Left lung (tissue), 10 donors: Measurements from ENCODE around the gene CCNG1. TPM values are rescaled to one million over a fixed set of nuclear protein-coding genes. Genes with fewer than 3 reads are reported as not detected.

ENCODE experiments used
- ATAC-seq: fragments of 200-7000 bp; cut with Tn5 transposase; one replicate; pipeline ENCODE4 v1.9.1; 2020; ENCODE audit warnings: moderate library complexity
- DNase-seq, 4 donors: peaks; one replicate each; pipeline ENCODE4 v3.0.0-alpha.2; 2013 to 2020
- H3K27ac ChIP-seq, 2 donors: fragments of 200-600 bp; sonication (generic) in 1 of 2; one replicate each; pipeline versions ENCODE4 v1.5.0 to v1.8.0; 2020 to 2021
- H3K27me3 ChIP-seq, 2 donors: fragments of 200-600 bp; sonication (generic) in 1 of 2; one replicate each; pipeline versions ENCODE4 v1.5.0 to v1.8.0; 2020 to 2021
- H3K36me3 ChIP-seq, 2 donors: fragments of 200-600 bp; sonication (generic) in 1 of 2; one replicate each; pipeline versions ENCODE4 v1.5.0 to v1.8.0; 2020 to 2021
- H3K4me1 ChIP-seq, 2 donors: fragments of 200-600 bp; one replicate each; pipeline ENCODE4 v1.8.0; 2021
- H3K4me3 ChIP-seq, 2 donors: fragments of 200-600 bp; sonication (generic) in 1 of 2; one replicate each; pipeline versions ENCODE4 v1.5.0 to v1.8.0; 2020 to 2021; ENCODE audit warnings: mild to moderate bottlenecking in 1 of 2
- H3K9me3 ChIP-seq, 2 donors: fragments of 200-600 bp; sonication (generic) in 1 of 2; one replicate each; pipeline versions ENCODE4 v1.5.0 to v1.8.0; 2020 to 2021
- CTCF ChIP-seq, 2 donors: fragments of 200-600 bp; sonication (generic) in 1 of 2; IDR thresholded peaks; one replicate each; pipeline versions ENCODE4 v1.5.0 to v1.8.0; 2021; ENCODE audit warnings: antibody characterized with exemption in 2 of 2
- intact Hi-C, 2 donors: fragments of 100-400 bp; cut with DNase I; formaldehyde crosslinking; loops; one replicate each; pipeline versions ENCODE4 v1.11.2 to v1.14.2; 2022
- polyA plus RNA-seq, 6 donors: library from polyadenylated mRNA; unstranded; fragments of 120-200 nt; gene quantifications; one replicate each; pipeline ENCODE4 v1.2.1, GENCODE V29; 2013; ENCODE audit not compliant: insufficient read length in 6 of 6
- total RNA-seq, 2 donors: library from RNA; stranded (reverse); fragmentation: NEBNext Ultra II Directional; extraction: Animal tissue kit (Norgen Biotek cat#: 25700); gene quantifications; one replicate each; pipeline ENCODE4 v1.2.1, GENCODE V29; 2021
- donor health status: DM: no; HTN: yes; CAD: no.
- donor health status: DM: no; HTN: no; CAD: no.

The CCNG1 gene
- total and polyA plus RNA-seq, 8 donors = 76.0 to 173 (median 145) TPM

- intact Hi-C loops = no loop called here
- no peak overlapping the region for H3K27ac ChIP-seq
- TF ChIP-seq CTCF (IDR thresholded peaks at IDR 0.05) = no peak
- H3K4me3 ChIP-seq = no peak overlapping the region
- ATAC-seq = no peak
- no peak for DNase-seq
- no peaks in the 10 kb centered on the region for H3K9me3 ChIP-seq
- no peaks in the 10 kb centered on the region for H3K4me1 ChIP-seq
- no peaks in the 10 kb centered on the region for H3K27me3 ChIP-seq
- peaks cover 0 to 4% of the 10 kb centered on the region in 2 donors for H3K36me3 ChIP-seq
These were observed 41.5 kb downstream of the CCNG1 start for GRCh38 chr5:163478982-163479271.

GRCh38 chr5:163489055-163489744 is 51.8 kb downstream of the CCNG1 start:
- no peak overlapping the region for H3K4me3 ChIP-seq
- H3K9me3 ChIP-seq = no peaks in the 10 kb centered on the region
- no peaks in the 10 kb centered on the region for H3K36me3 ChIP-seq
- ATAC-seq (no peak), DNase-seq (no peak)
- H3K27ac ChIP-seq = no peak overlapping the region
- intact Hi-C loops = no loop called here
- no peaks in the 10 kb centered on the region for H3K27me3 ChIP-seq
- H3K4me1 ChIP-seq = no peaks in the 10 kb centered on the region
- TF ChIP-seq CTCF (IDR thresholded peaks at IDR 0.05) = no peak

GRCh38 chr5:163489745-163490075 is 52.3 kb downstream of the CCNG1 start:
- no peak for ATAC-seq
- no peak for DNase-seq
- intact Hi-C loops = no loop called here

More at GRCh38 chr5:163489745-163490075, 52.3 kb downstream of the CCNG1 start:
- H3K9me3 ChIP-seq = no peaks in the 10 kb centered on the region
- no peak overlapping the region for H3K27ac ChIP-seq
- no peaks in the 10 kb centered on the region for H3K27me3 ChIP-seq
- no peaks in the 10 kb centered on the region for H3K4me1 ChIP-seq
- H3K4me3 ChIP-seq = no peak overlapping the region
- TF ChIP-seq CTCF (IDR thresholded peaks at IDR 0.05) = no peak
- no peaks in the 10 kb centered on the region for H3K36me3 ChIP-seq

Other genes with a start within 250 kb of the CCNG1 start
- 10 to 100 TPM; 17.9 to 24.8 TPM for gene NUDCD2, start 22.5 kb downstream of the CCNG1 start, total RNA-seq
- 10 to 100 TPM; 45.8 to 56.7 (median 52.1) TPM for gene NUDCD2, start 22.5 kb downstream of the CCNG1 start, polyA plus RNA-seq
- 1 to 10 TPM; 3.6 to 8.8 TPM for gene HMMR, start 23.0 kb downstream of the CCNG1 start, total RNA-seq
- gene HMMR, start 23.0 kb downstream of the CCNG1 start, polyA plus RNA-seq = 10 to 100 TPM; 11.6 to 27.5 (median 15.0) TPM
- 10 to 100 TPM; 51.8 to 61.1 TPM for gene MAT2B, start 68.0 kb downstream of the CCNG1 start, total RNA-seq
- 10 to 100 TPM; 78.1 to 98.0 (median 81.3) TPM for gene MAT2B, start 68.0 kb downstream of the CCNG1 start, polyA plus RNA-seq